Ishikawa (cell line): ENCODE measurements around the gene NCF2.

Source experiments
- CEBPB ChIP-seq: IDR thresholded peaks from 2 replicates; pipeline ENCODE4 v1.6.1; 2012
- CREB1 ChIP-seq: IDR thresholded peaks from 2 replicates; pipeline ENCODE4 v1.6.1; 2012; ENCODE audit warnings: low read depth
- MAX ChIP-seq: IDR thresholded peaks from 2 replicates; pipeline ENCODE4 v1.6.1; 2012
- NFIC ChIP-seq: IDR thresholded peaks from 2 replicates; pipeline ENCODE4 v1.6.1; 2012
- RAD21 ChIP-seq: IDR thresholded peaks from 2 replicates; pipeline ENCODE4 v1.6.1; 2012; ENCODE audit warnings: low read depth
- REST ChIP-seq: IDR thresholded peaks from 2 replicates; pipeline ENCODE4 v1.6.1; 2012; ENCODE audit warnings: low read depth, mild to moderate bottlenecking
- TAF1 ChIP-seq: IDR thresholded peaks from 2 replicates; pipeline ENCODE4 v1.6.1; 2012; ENCODE audit warnings: low read depth, mild to moderate bottlenecking
- TCF12 ChIP-seq: IDR thresholded peaks from 2 replicates; pipeline ENCODE4 v1.6.1; 2012; ENCODE audit warnings: low read depth

- no peak for TF ChIP-seq MAX
- no peak for TF ChIP-seq TCF12
- TF ChIP-seq RAD21: no peak
- no peak for TF ChIP-seq TAF1
- no peak for TF ChIP-seq NFIC
- TF ChIP-seq REST: no peak
- TF ChIP-seq CREB1: no peak
- TF ChIP-seq CEBPB: no peak
These were observed 3.1 kb upstream of the NCF2 start for GRCh38 chr1:183593356-183593755.
